Epithelial cell of esophagus (primary cell): ENCODE measurements around the gene NRP2.

Source experiments
- DNase-seq: peaks from one replicate; pipeline ENCODE4 v3.0.0; 2010; ENCODE audit warnings: low read depth
- H3K4me3 ChIP-seq: 2 replicates; pipeline ENCODE4 v1.5.1; 2011; ENCODE audit warnings: mild to moderate bottlenecking, low read length, control low read depth
- CTCF ChIP-seq: IDR thresholded peaks from 2 replicates; pipeline ENCODE4 v1.5.1; 2011; ENCODE audit warnings: low read depth, mild to moderate bottlenecking, low read length, control low read depth, inconsistent platforms; ENCODE audit not compliant: insufficient read depth; ENCODE audit errors: missing control alignments

NRP2 gene

DNA sequence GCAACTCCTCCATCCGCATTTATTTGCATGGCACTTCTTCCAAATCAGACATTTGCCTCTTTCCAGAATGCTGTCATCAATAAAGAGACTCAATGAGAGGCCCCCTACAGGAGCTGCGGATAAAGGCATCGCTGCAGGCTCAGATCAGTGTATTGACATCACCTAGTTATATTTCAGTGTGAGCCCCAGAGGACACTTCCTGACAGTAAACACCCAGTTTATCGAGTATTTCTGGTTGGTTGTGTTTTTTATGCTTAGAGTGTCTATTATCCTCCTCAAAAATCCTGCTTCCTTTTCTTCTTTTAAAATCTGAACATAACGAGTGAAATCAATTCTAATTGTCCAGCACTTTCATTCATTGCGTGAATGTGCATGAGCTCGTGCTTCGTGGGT is 38.8 kb downstream of the NRP2 start:
- H3K4me3 ChIP-seq = no peak overlapping the region
- DNase-seq = peak; percentile 48
- peak; percentile 37 for TF ChIP-seq CTCF

GRCh38 chr2:205722283-205722918 is 40.1 kb downstream of the NRP2 start:
- no peak for DNase-seq
- no peak for TF ChIP-seq CTCF
- H3K4me3 ChIP-seq = no peak overlapping the region

GRCh38 chr2:205723179-205723578 is 40.9 kb downstream of the NRP2 start:
- peak; percentile 15 for DNase-seq
- no peak for TF ChIP-seq CTCF

GRCh38 chr2:205725059-205725458 is 42.8 kb downstream of the NRP2 start:
- no peak for DNase-seq
- TF ChIP-seq CTCF = no peak
- no peak overlapping the region for H3K4me3 ChIP-seq

More at GRCh38 chr2:205723179-205723578, 40.9 kb downstream of the NRP2 start:
- no peak overlapping the region for H3K4me3 ChIP-seq

DNA sequence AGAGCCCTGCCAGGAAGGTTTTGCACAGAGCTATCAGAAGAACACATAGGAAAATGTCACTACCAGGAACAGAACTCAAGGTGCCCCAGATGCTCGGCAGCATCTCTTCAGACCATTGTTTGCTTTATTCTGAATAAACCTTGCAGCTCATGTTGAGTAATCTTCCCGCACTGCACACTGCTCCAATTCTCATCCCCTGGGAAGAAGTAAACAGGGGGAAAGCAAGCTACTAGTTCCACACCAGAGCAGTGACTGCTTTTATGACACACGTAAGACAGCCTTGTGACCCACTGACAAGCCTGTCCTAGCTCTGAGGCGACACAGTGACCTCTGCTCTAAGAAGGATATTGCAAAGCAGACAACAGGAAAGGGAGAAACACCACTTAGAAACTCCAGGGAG is 44.2 kb downstream of the NRP2 start:
- H3K4me3 ChIP-seq = no peak overlapping the region
- TF ChIP-seq CTCF = no peak
- DNase-seq = no peak

- no peak for TF ChIP-seq CTCF
- no peak for DNase-seq
- no peak overlapping the region for H3K4me3 ChIP-seq
Measured at GRCh38 chr2:205727174-205727573, 44.9 kb downstream of the NRP2 start.

- TF ChIP-seq CTCF = no peak
- no peak for DNase-seq
- H3K4me3 ChIP-seq = no peak overlapping the region
Measured at GRCh38 chr2:205728366-205728765, 46.1 kb downstream of the NRP2 start.
